Lung microvascular endothelial cell (primary cell): ENCODE measurements around the gene ARTN. TPM values are rescaled to one million over a fixed set of nuclear protein-coding genes. Genes with fewer than 3 reads are reported as not detected.

Experiments
- DNase-seq, 2 donors: peaks; one replicate each; pipeline versions ENCODE4 v3.0.0 to v3.0.0-alpha.2; 2010; ENCODE audit warnings: low read depth in 2 of 2
- total RNA-seq: library from RNA; depleted of rRNA; stranded (reverse); fragments of >200 nt; gene quantifications from 2 replicates; pipeline ENCODE4 v1.2.1, GENCODE V29; 2014

The ARTN gene
- total RNA-seq, 1 donor from 2014 or later = not detected

DNA sequence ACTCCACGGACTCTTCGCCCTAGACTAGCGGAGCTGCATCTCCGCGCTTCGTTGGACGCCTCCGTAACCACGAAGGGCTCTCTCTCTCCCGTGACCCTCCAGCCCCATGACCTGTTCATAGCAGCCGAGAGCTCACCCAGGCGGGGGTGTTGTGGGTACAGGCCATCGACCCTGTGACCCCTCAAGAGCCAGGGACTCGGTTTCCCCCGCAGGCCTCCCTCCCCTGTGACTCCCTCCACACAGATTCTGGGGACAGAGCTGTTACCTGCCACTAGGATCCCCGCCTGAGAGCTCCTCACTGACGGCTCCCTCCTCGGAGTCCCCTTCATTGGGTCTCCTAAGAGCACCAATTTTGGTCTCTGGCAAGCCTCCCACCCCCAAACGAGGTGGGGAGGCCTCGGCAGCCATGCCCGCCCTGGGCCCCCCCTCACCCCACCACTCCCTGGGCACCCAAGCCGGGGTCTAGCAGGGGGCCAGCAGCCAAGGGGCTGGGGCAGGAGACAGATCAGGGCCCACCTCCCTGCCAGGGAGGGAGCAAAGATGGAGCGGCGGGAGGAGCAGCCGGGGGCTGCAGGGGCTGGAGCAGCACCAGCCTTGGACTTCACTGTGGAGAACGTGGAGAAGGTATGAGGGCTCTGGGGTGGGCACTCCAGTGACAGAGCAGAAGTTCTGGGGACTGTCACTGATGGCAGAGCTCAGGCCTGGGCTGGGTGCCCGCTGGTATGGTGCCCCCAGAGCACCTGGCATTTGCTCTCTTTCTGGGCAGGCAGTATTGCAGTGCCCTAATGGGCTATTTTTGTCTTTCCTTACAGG, 13.7 kb downstream of the ARTN start:
- no peak for DNase-seq

DNA sequence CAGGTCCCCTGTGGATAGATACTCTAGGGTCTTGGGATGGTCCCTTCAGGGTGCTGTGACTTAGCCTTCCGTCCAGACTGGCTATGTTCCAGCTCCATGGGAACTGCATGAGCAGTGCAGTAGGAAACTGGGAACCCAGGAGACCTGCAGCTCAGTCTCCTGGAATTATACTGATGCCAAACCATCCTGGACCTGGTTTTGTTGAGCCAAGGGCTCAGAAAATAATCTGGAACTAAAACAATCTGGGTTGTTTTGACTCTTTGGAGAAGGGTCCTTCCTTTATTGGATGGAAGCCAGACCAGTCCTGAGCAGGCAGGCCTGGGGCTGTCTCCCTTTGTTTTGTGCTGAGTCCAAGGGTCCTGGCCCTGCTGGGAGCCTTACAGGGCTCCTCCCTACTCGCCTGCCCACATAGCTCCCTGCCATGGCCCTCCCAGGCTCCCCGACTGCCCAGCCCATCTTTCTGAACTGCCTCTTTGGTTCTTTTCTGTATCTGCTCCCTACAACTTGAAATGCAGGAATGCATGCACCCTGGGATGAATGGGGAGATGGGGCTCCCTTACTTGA, 14.4 kb downstream of the ARTN start:
- no peak for DNase-seq

DNA sequence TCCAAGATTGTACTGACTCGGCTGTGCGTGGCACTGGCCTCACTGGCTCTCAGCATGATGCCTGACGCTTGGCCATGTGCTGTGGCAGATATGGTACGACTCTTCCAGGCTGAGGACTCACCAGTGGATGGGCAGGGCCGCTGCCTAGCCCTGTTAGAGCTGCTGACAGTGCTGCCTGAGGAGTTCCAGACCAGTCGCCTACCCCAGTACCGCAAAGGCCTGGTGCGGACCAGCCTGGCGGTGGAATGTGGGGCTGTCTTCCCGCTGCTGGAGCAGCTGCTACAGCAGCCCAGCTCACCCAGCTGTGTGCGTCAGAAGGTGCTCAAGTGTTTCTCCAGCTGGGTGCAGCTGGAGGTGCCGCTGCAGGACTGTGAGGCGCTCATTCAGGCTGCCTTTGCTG, 16.1 kb downstream of the ARTN start:
- no peak for DNase-seq

DNA sequence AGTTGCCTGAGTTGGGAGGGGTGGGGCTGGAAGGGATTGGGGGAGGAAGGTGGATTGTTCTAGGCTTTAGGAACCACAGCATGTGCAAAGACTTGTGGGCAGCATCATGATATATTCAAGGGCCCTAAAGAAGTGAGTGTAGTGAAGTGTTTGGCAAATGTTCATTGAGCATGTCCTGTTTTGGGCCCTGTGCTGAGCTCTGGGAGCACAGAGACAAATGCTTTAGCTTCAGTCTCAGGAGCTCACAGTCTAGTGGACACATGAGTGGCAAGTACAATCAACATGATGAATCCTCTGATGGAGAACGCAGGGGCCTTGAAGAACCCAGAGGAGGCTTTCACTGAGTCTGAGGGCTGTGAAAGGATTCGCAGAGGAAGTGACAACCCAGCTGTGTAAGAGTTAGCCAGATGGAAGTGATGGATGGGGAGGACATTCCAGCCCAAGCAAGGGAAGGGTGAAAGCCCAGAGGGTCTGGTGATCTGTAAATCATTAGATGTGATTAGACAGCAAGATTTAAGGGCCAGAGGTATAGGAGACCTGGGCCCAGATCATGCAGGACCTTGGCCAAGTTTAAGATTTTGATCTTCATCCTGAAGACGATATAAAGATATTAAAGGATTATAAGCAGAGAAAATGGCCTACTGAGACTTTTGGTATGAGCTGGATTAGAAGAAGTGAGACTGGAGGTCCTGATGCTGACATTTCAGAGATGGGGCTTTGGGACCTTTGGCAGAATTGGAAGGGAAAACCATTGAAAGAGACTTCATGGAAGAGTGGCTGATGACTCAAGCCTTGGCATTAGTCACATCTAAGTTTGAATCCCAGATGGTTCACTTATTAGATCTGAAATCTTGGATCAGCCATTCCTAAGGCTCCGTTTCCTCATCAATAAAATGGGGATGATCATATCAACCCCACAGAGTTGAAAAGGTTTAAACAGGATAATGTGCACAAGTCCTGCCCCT, 17.7 kb downstream of the ARTN start:
- DNase-seq = no peak

DNA sequence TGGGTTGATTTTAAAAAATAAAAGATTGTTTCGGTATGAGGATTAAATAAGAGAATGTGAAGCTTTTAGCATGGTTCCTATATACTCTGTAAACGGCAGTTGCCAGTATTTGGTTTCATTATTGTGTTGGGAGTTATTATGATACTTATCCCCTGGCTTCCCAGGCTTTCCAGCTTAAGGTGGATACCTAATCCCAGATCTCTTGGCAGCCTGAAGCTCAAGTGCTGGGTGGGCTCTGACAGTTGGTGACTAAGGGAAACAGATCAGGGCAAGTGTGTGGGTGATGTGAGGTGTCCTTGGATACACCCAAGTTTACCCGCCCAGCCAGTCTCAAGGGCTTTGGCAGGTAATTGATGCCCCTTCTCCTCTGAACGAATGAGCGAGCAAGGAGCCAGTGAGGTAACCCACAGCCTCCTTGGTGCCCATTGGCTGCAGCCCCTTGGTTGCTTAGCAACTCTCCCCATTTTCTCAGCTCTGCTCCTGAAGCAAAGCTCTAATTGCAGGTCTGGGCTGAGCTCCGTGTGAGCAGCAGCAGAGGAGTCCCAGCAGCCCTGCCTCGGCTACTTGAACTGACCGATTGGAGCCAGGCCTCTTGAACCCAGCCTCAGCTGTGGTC, 19.2 kb downstream of the ARTN start:
- DNase-seq = no peak

DNA sequence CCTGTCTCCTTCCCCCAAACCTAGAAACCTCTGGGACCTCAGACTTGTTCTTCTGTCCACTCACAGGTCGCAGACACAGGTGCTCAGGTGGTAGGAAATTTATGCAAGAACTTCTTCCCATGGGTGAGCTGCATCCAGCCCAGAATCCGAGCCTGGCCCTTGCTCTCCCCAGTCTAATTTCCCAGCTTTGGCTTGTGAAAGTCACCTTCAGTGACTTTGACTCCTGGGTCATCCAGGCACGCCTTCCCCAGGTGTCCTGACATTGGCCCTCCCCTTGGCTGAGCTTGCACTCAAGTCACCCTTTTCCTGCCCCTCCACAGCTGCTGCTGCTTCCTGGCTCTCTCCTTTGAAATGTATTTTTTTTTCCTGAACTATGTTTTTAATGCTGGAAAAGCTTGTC, 19.8 kb downstream of the ARTN start:
- DNase-seq = no peak

DNA sequence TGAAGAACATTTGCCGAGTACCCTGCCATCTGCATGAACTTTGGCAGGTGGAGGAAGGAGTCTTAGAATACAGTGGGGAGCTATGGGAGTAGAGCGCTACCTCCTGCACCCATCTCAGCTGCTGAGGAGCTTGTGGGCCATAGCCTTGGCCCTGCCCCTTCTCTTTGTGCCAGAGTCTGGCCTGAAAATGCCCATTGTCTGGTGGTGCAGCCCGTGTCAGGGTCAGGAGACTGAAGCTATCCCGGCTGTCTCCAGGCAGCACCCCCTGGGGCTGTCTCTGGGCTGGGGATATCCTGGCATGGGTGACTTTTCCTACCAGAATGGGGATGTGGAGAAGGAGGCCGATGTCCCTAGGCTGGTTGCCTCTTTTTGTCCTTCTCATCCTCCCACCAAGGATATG, 20.4 kb downstream of the ARTN start:
- no peak for DNase-seq

DNA sequence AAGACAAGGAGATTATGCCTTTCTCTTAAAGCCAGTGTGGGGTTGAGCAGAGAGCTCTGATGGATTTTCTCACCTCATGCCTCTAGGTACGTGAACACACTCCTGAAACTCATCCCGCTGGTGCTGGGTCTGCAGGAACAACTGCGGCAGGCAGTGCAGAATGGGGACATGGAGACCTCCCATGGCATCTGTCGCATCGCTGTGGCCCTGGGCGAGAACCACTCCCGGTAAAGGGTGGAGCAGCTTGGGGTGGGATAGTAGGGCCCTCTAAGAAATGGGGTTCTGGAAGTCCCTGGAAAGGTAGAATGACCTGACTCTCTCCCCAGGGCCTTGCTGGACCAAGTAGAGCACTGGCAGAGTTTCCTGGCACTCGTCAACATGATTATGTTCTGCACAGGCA, 22.6 kb downstream of the ARTN start:
- DNase-seq = no peak

DNA sequence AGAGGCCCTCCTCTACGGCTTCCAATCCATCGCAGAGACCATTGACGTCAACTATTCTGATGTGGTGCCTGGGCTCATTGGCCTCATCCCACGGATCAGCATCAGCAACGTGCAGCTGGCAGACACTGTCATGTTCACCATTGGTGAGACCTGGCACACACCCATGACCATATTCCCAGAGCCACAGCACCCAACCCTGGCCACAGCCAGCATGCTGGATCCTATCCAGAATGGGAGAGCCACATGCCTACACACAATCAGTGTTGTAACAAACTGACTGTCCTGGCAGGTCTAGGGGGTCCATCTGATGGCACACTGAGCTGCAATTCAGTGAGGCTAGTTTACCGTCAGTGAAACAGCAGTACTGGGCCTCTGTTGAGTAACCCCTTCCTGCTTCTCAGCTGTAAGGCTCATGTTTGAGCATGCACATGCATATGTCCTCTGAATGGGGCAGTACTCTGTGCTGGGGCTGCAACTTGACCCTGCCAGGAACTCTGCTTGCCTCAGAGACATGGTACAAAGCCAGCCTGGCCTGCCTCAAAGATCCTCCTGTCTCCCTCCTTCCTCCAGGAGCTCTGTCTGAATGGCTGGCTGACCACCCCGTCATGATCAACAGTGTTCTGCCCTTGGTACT, 23.9 kb downstream of the ARTN start:
- no peak for DNase-seq

DNA sequence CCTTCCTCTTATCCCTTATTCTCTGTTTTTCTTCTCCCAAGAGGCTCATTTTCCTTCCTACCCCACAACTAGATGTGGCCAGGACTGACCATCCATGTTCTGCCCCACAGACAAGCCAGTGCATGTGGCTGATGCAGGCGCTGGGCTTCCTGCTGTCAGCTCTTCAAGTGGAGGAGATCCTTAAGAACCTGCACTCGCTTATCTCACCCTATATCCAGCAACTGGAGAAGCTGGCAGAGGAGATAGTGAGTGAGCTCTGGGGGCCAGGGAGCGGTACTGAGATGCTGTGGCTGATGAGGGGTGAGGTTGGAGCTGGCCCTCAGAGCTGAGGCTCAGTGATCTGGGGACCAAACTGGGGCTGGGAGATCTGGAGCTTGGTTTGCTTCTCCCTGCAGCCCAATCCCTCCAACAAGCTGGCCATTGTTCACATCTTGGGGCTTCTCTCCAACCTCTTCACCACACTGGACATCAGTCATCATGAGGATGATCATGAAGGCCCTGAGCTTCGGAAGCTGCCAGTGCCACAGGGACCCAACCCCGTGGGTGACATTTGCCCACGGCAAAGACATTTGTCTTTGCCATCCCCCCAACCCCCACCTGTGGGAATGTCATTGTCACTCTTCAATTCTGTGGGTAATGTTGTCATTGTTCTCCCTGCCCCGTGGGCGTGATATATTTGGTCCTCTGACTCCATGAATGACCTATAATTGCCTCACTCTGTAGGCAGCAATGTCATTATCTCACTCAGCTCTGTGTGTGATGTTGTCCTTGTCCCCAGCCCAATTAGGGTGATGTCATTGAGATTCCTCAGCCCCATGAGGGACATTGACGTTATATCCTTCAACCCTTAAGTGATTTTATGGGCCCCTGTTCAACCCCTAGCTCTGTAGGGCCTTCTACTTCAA, 25.0 kb downstream of the ARTN start:
- no peak for DNase-seq

DNA sequence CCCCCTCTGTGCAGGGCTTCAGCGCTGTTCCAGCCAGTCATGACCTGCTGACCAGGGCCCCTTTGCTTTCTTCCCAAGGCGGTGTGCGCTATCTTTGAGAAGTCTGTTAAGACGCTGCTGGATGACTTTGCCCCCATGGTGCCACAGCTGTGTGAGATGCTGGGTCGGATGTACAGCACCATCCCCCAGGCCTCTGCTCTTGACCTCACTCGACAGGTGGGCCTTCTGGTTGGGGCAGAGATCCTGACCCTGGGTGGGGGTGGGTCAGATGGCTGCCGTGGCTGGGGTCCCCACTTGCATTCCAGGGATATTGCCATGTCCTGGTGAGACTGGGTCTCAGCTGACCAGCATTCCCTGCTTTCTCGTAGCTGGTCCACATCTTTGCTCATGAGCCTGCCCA, 27.2 kb downstream of the ARTN start:
- DNase-seq = no peak

DNA sequence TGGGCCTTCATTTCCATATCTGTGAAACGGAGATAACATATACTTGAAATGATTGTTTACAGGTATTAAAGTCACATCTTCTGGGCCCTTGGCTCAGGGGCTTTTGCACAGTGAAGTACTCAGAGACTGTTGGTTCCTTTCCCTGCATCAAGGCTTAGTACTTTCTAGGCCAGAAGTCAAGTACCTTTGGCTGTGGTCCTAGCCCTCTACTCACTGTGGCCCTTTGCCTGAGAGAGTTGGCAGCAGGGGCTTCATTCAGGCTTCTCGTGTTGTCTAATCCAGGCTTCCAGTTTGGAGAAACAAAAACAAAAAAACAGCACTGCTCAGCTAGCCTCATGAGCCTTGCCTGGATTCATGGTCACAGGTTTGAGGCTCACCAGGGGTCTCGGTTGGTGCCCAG, 28.1 kb downstream of the ARTN start:
- DNase-seq = no peak

DNA sequence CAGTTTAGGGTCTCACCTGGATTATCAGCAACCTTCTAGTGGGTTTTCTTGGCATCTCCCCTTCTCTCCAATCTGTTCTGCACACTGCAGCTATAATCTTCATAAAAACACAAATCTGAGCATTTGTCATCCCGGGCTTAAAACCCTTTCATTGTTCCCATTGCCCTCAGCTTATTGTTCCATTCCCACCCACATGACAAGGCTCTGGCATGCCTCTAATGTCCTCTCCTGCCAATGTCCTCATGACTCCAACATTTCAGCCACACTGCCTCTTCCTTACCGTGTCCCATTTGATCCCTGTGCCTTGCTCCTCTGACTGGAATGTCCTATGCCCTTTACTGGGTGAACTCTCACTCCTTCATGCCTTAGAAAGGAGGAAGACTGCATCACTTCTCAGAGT, 28.7 kb downstream of the ARTN start:
- no peak for DNase-seq

DNA sequence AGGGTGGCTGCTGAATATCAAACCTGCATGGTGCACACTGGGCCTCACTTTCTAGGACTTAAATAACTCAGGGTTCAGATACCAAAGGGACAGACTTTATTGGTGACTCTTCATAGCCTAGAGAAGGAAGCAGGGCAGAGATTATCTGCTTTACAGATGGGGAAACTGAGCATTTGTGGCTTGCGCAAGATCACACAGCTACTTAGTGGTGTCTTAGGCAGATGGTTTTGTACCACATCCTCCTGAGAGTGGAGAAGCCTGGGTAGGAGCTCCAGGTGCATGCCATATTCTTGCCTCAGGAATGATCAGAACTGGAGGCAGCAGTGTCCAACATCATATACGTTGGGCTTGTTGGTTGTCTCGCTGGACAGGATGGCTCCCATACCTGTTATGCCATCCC, 29.4 kb downstream of the ARTN start:
- no peak for DNase-seq

DNA sequence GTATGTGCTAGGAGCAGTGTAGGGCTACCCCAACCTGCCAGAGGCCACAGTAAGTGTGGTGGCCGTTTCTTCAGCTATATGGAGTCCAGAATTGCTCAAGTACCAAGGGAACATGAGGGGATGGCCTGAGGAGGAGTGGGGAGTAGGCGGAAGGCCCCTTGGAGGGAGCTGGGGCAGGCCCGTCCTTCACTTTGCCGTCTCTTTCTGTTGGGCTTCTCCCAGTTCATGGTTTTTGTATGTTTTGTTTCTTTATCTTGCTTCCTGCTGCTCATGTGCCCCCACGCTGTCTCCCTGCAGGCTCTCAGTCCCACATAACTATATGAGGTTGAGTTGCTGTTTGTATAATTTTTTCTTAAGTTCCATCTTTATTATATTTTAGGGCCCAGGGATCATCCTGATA, 30.3 kb downstream of the ARTN start:
- DNase-seq = no peak

DNA sequence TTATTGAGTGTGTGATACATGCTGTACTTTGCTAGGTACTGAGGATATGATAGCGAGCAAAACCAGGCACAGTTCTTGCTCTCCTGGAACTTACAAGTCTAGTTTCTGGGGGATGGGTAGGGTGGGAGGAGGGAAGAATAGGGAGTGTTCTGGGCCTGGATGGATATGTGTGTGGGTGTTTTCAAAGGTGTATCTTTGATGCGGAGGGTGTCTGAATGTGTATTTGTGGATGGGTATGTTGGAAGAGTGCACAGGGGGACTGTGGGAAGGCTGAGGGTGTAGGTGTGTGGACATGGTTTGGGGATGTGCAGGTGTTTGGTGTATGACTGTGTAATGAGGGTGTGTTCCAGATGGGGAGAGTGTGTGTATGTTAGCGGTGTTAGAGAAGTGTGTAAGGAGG, 31.7 kb downstream of the ARTN start:
- DNase-seq = no peak

DNA sequence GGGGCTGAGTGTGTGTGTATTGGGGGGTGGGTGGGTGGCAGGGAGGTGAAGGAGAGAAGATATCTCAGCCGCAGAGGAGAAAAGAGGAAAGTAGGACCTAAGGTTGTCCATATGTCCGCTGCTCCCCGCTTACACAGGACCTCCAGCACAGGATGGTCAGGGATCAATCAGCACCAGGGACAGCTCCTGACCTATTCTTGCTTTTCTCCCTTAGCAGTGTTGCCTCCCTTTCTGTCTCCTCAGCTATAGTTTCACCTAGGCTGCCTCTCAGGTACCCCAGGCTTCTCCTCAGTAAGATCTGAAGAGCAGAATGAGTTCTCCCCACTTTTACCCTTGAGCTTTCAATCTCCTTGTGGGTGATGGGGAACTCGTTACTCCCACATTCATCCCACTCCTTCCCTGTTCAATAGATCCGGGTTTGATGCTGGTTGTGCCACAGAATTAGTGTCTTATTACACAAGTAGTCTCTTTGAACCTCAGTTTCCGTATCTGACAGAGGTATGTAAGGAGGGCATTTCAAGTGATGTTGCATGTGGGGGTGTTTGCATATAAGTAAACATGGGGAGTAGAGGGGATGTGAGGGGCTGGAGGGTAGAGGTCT, 34.8 kb downstream of the ARTN start:
- DNase-seq = peak; percentile 45 to 50

DNA sequence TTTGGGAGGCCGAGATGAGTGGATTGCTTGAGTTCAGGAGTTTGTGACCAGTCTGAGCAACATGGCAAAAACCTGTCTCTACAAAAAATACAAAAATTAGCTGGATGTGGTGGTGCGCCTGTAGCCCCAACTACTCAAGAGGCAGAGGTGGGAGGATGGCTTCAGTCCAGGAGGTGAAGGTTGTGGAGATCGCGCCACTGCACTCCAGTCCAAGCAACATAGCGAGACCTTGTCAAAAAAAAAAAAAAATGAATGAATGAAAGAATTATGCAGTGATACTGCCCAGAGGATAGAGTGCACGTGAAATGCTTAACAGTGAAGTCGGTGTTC, 35.8 kb downstream of the ARTN start:
- no peak for DNase-seq

DNA sequence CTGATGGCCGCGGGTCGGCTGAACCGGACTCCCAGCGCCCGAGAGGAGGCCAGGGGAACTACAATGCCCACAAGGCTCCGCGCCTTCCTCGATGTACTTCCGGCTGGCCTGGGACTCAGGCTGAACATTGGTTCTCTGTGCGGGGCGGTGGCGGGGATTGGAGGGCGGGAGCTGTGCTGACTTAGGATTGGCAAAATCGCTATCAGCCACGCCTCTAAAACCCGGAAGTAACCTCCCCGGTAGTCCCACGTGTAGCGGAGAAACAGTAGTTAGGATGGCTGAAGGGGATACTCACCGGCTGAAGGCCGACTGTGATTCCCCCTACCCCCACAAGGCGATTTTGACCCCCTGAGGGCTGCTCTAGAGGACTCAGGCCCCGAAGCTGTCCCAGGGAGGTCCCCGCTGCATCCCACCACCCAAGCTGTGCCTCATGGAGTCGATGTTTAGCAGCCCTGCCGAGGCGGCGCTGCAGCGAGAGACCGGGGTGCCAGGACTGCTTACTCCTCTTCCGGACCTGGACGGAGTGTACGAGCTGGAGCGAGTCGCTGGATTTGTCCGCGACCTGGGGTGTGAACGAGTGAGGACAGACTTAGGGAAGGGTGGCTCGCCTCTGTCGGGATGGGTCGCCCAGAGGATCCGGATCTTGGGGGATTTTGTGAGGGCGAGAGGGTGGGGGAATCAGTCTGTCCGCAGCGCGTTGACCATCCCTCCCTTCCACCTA, 36.3 kb downstream of the ARTN start, which contains the start of gene DPH2:
DPH2 (plus strand) TSS at position 265 of the 721 bp plus-strand sequence; CDS start at position 431, 166 bp downstream.
- peak; percentile 98 for DNase-seq
